GM19452 (cell line): ENCODE measurements around the gene MAGI2.
"Not testable (repeated sequence)": the region's sequence is repeated elsewhere in the genome, so short reads cannot be mapped to it uniquely, and the experiment has no call there.

Source experiments
- ATAC-seq: cut with Tn5 transposase; IDR thresholded peaks from one replicate; pipeline ENCODE4 v1.9.1; 2021; ENCODE audit not compliant: unreplicated experiment

The MAGI2 gene

GRCh38 chr7:78587443-78588044, 865.9 kb downstream of the MAGI2 start:
- ATAC-seq: no peak

- no peak for ATAC-seq
Measured at GRCh38 chr7:78585980-78586379, 867.5 kb downstream of the MAGI2 start.

- no peak for ATAC-seq
Measured at GRCh38 chr7:78578686-78579085, 874.8 kb downstream of the MAGI2 start.

- not testable (repeated sequence) for ATAC-seq
Measured at GRCh38 chr7:78577174-78577952, 876.1 kb downstream of the MAGI2 start.

- no peak for ATAC-seq
Measured at GRCh38 chr7:78576236-78576635, 877.2 kb downstream of the MAGI2 start.

GRCh38 chr7:78571292-78571691, 882.2 kb downstream of the MAGI2 start:
- ATAC-seq: no peak

- ATAC-seq: no peak
Measured at GRCh38 chr7:78568690-78569089, 884.8 kb downstream of the MAGI2 start.

GRCh38 chr7:78567836-78568235, 885.6 kb downstream of the MAGI2 start:
- ATAC-seq: no peak

- ATAC-seq: no peak
Measured at GRCh38 chr7:78565784-78566183, 887.7 kb downstream of the MAGI2 start.

- no peak for ATAC-seq
Measured at GRCh38 chr7:78563191-78563590, 890.3 kb downstream of the MAGI2 start.

GRCh38 chr7:78562191-78562590, 891.3 kb downstream of the MAGI2 start:
- no peak for ATAC-seq

- no peak for ATAC-seq
Measured at GRCh38 chr7:78558566-78558965, 894.9 kb downstream of the MAGI2 start.

- ATAC-seq: no peak
Measured at GRCh38 chr7:78543976-78544375, 909.5 kb downstream of the MAGI2 start.

- no peak for ATAC-seq
Measured at GRCh38 chr7:78542981-78543380, 910.5 kb downstream of the MAGI2 start.

- no peak for ATAC-seq
Measured at GRCh38 chr7:78542541-78542940, 910.9 kb downstream of the MAGI2 start.

GRCh38 chr7:78539825-78540224, 913.6 kb downstream of the MAGI2 start:
- ATAC-seq: no peak

GRCh38 chr7:78535655-78536054, 917.8 kb downstream of the MAGI2 start:
- no peak for ATAC-seq

GRCh38 chr7:78530351-78530750, 923.1 kb downstream of the MAGI2 start:
- no peak for ATAC-seq

- no peak for ATAC-seq
Measured at GRCh38 chr7:78529392-78529791, 924.1 kb downstream of the MAGI2 start.

GRCh38 chr7:78528964-78529363, 924.5 kb downstream of the MAGI2 start:
- no peak for ATAC-seq

GRCh38 chr7:78523930-78524329, 929.5 kb downstream of the MAGI2 start:
- ATAC-seq: no peak

- ATAC-seq: no peak
Measured at GRCh38 chr7:78521961-78522360, 931.5 kb downstream of the MAGI2 start.

GRCh38 chr7:78516450-78516849, 937.0 kb downstream of the MAGI2 start:
- no peak for ATAC-seq
